GM21576 (cell line): ENCODE results near the gene LMOD3.

Experiments used
- ATAC-seq: cut with Tn5 transposase; IDR thresholded peaks from one replicate; pipeline ENCODE4 v1.9.1; 2021; ENCODE audit warnings: mild to moderate bottlenecking, moderate library complexity; ENCODE audit not compliant: unreplicated experiment

LMOD3 gene

DNA sequence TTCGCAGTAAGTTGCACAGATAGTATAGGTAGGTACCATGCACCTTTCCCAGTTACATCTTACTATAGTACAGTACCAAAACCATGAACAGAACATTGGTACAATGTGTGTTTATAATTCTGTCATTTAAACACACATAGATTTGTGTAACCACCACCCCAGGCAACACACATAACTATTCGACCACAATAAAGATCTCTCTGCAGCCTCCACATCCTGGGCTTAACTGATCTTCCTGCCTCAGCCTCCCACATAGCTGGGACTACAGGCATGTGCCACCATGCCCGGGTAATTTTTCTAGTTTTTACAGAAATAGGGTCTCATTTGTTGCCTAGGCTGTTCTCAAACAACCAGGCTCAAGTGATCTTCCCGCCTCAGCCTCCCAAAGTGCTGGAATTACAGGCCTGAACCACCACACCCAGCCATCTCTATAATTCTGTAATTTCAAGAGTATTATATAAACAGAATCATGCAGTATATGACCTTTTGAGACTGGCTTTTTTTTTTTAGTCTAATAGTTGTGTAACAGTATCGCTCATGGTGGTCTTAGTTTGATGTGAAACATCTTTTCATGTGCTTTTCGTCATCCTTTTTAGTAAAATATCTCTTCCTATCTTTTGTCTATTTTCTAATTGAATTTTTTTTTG, 57.0 kb downstream of the LMOD3 start:
- no peak for ATAC-seq

- ATAC-seq, result no peak
Observed at GRCh38 chr3:69063636-69064035, 58.8 kb downstream of the LMOD3 start.

DNA sequence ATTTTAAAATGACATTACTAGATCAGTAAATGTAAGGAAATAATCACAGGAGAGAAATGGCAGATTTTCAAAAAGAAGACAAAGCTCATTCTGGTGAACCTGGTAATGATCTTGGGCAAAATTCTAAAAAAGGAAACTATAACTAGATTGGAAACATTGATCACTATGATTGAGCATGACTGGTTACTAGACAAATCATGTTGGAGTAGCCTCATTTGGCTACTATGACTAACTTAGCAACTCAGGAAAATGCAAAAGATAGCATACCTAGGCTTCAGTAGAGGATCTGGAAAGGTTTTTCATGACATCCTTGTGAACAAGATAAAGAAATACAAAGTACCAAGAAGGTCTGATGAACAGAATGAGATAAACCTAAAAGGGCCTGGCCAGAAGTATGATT, 62.7 kb downstream of the LMOD3 start:
- no peak for ATAC-seq

DNA sequence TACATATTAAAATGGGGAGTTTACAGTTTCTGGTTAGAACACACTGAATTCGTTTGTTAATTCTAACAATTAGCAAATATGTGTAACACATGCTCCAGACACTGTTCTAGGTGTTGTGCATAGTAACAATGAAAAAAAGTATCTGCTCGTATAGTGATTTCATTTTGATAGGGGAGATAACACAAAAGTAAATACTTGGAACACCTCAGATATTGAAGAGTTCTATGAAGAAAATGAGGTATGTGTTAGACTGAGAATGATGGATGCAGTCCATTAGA, 63.5 kb downstream of the LMOD3 start:
- ATAC-seq, result no peak

- peak; percentile 98 for ATAC-seq
Observed at GRCh38 chr3:69058180-69058946, 64.0 kb downstream of the LMOD3 start.
